HG02623 (cell line): Measurements from ENCODE around the gene GIPR.

ENCODE experiments used
- ATAC-seq: cut with Tn5 transposase; IDR thresholded peaks from one replicate; pipeline ENCODE4 v1.9.1; 2021; ENCODE audit warnings: moderate library complexity; ENCODE audit not compliant: unreplicated experiment

The GIPR gene

GRCh38 chr19:45645068-45645630 lies 22.9 kb upstream of the GIPR start:
- ATAC-seq = no peak

GRCh38 chr19:45645631-45646344 lies 22.2 kb upstream of the GIPR start:
- ATAC-seq = peak; percentile 24

GRCh38 chr19:45646345-45646698 lies 21.7 kb upstream of the GIPR start:
- ATAC-seq = no peak

- no peak for ATAC-seq
Measured at GRCh38 chr19:45650722-45651121, 17.3 kb upstream of the GIPR start.

- ATAC-seq = no peak
Measured at GRCh38 chr19:45653634-45654033, 14.4 kb upstream of the GIPR start.

- ATAC-seq = no peak
Measured at GRCh38 chr19:45655073-45655472, 12.9 kb upstream of the GIPR start.

- no peak for ATAC-seq
Measured at GRCh38 chr19:45657520-45658167, 10.4 kb upstream of the GIPR start.

- ATAC-seq = no peak
Measured at GRCh38 chr19:45659096-45659729, 8.8 kb upstream of the GIPR start.

GRCh38 chr19:45660636-45661035 lies 7.4 kb upstream of the GIPR start:
- ATAC-seq = no peak

- ATAC-seq = no peak
Measured at GRCh38 chr19:45663800-45664199, 4.2 kb upstream of the GIPR start.

- no peak for ATAC-seq
Measured at GRCh38 chr19:45664575-45664974, 3.4 kb upstream of the GIPR start.

GRCh38 chr19:45668342-45668871 lies 386 bp downstream of the GIPR start:
- ATAC-seq = no peak

- ATAC-seq = peak; percentile 51
Measured at GRCh38 chr19:45670670-45671453, 2.8 kb downstream of the GIPR start.

- ATAC-seq = no peak
Measured at GRCh38 chr19:45674946-45675345, 6.9 kb downstream of the GIPR start.

- no peak for ATAC-seq
Measured at GRCh38 chr19:45676851-45677263, 8.8 kb downstream of the GIPR start.

GRCh38 chr19:45677351-45678230 lies 9.6 kb downstream of the GIPR start:
- no peak for ATAC-seq

- ATAC-seq = peak; percentile 54
Measured at GRCh38 chr19:45681391-45682015, 13.5 kb downstream of the GIPR start.

- no peak for ATAC-seq
Measured at GRCh38 chr19:45682117-45682516, 14.1 kb downstream of the GIPR start.

- no peak for ATAC-seq
Measured at GRCh38 chr19:45682908-45683307, 14.9 kb downstream of the GIPR start.
